Endothelial cell of umbilical vein (primary cell): ENCODE data around the gene STBD1. TPM values are rescaled to one million over a fixed set of nuclear protein-coding genes. Genes with fewer than 3 reads are reported as not detected.

Source experiments
- BruUV-seq: library from RNA; stranded (reverse); fragments of 400-500 nt; replicated peaks from 2 replicates; lab custom pipeline; 2021; lab: Mats Ljungman, UMichigan
- CTCF ChIA-PET: fragments of 300-600, 350-600 bp; sonication (Branson Sonifier 250); formaldehyde crosslinking; loops from one replicate; lab custom pipeline; 2021; ENCODE audit warnings: antibody characterized with exemption, inconsistent platforms; lab: Charles Lee
- POLR2A ChIA-PET: fragments of 300-600, 350-600 bp; sonication (Branson Sonifier 250); formaldehyde crosslinking; loops from one replicate; lab custom pipeline; 2021; ENCODE audit warnings: antibody characterized with exemption, inconsistent platforms; lab: Charles Lee
- DNase-seq: peaks from one replicate; pipeline ENCODE4 v3.0.0-alpha.2; 2011; ENCODE audit warnings: low read depth, low spot score
- FAIRE-seq: peaks from 2 replicates; lab custom pipeline; 2011; peaks lifted over from hg19 to GRCh38; lab: Jason Lieb, UNC
- H2AFZ ChIP-seq: 2 replicates; pipeline ENCODE4 v1.6.0; 2012; ENCODE audit warnings: low read depth, low read length, control low read depth, inconsistent platforms
- H3K27ac ChIP-seq: 2 replicates; pipeline ENCODE4 v1.5.1; 2011; ENCODE audit warnings: low read depth, mild to moderate bottlenecking, control low read depth, low read length, moderate library complexity; ENCODE audit not compliant: insufficient read depth
- H3K27me3 ChIP-seq, 2 experiments: 2 replicates each; pipeline versions ENCODE4 v1.6.0 to v1.6.1; 2011; ENCODE audit warnings: low read length in 2 of 2, mixed read lengths in 1 of 2; ENCODE audit not compliant: control insufficient read depth in 2 of 2, insufficient read depth in 2 of 2
- H3K36me3 ChIP-seq, 2 experiments: 2 replicates in 1 of 2; 3 replicates in 1 of 2; pipeline ENCODE4 v1.5.1; 2011; ENCODE audit warnings: low read length in 2 of 2, mild to moderate bottlenecking in 1 of 2, moderate library complexity in 1 of 2; ENCODE audit not compliant: control insufficient read depth in 2 of 2, insufficient read depth in 2 of 2; ENCODE audit errors: extremely low read depth in 1 of 2
- H3K4me1 ChIP-seq: 3 replicates; pipeline ENCODE4 v1.5.1; 2011; ENCODE audit warnings: mild to moderate bottlenecking, low read length; ENCODE audit not compliant: control insufficient read depth, insufficient read depth; ENCODE audit errors: extremely low read depth
- H3K4me2 ChIP-seq: 2 replicates; pipeline ENCODE4 v1.6.1; 2011; ENCODE audit warnings: low read length, control low read depth, mixed read lengths; ENCODE audit not compliant: insufficient read depth
- H3K4me3 ChIP-seq, 3 experiments: fragments of 200-600 bp in 1 of 3; sonication (generic), shearing (Covaris generic) in 1 of 3; replicated peaks in 1 of 3; 2 replicates each; pipeline ENCODE4 v1.5.1; 2011 to 2016; ENCODE audit warnings: control low read depth in 3 of 3, low read length in 3 of 3, mild to moderate bottlenecking in 2 of 3, inconsistent platforms in 1 of 3, low read depth in 1 of 3, moderate library complexity in 1 of 3; ENCODE audit not compliant: insufficient read depth in 1 of 3
- H3K79me2 ChIP-seq: 2 replicates; pipeline ENCODE4 v1.6.0; 2012; ENCODE audit warnings: low read length, inconsistent platforms; ENCODE audit not compliant: control insufficient read depth, insufficient read depth
- H3K9ac ChIP-seq: replicated peaks from 2 replicates; pipeline ENCODE3; 2011; ENCODE audit warnings: low read length, control low read depth; ENCODE audit not compliant: insufficient read depth; ENCODE audit errors: extremely low read depth
- H3K9me1 ChIP-seq: replicated peaks from 3 replicates; pipeline ENCODE4 v1.6.0; 2011; ENCODE audit warnings: mild to moderate bottlenecking, low read length; ENCODE audit not compliant: control insufficient read depth, insufficient read depth; ENCODE audit errors: extremely low read depth
- H3K9me3 ChIP-seq: replicated peaks from 2 replicates; pipeline ENCODE4 v1.5.1; 2012; ENCODE audit warnings: low read length, inconsistent platforms; ENCODE audit not compliant: control insufficient read depth, insufficient read depth
- H4K20me1 ChIP-seq: replicated peaks from 2 replicates; pipeline ENCODE3; 2011; ENCODE audit warnings: mild to moderate bottlenecking, low read length; ENCODE audit not compliant: control insufficient read depth, insufficient read depth; ENCODE audit errors: extremely low read depth
- EZH2 ChIP-seq: IDR thresholded peaks from 2 replicates; pipeline ENCODE4 v1.6.1; 2012; ENCODE audit warnings: borderline replicate concordance, low read depth, mild to moderate bottlenecking, moderate library complexity, low read length, inconsistent platforms; ENCODE audit not compliant: severe bottlenecking
- FOS ChIP-seq: IDR thresholded peaks from 2 replicates; pipeline ENCODE4 v1.6.1; 2011; ENCODE audit warnings: mild to moderate bottlenecking, low read length, moderate library complexity, borderline replicate concordance; ENCODE audit not compliant: insufficient read depth
- GATA2 ChIP-seq: IDR thresholded peaks from 2 replicates; pipeline ENCODE4 v1.7.0; 2011; ENCODE audit warnings: low read depth, mild to moderate bottlenecking, moderate library complexity, mixed read lengths, low read length; ENCODE audit not compliant: insufficient read length, insufficient read depth
- JUN ChIP-seq: IDR thresholded peaks from 2 replicates; pipeline ENCODE4 v1.6.1; 2011; ENCODE audit warnings: borderline replicate concordance, low read depth; ENCODE audit not compliant: insufficient read length, insufficient read depth
- MYC ChIP-seq: IDR thresholded peaks from one replicate; pipeline ENCODE4 v1.6.1; 2011; ENCODE audit warnings: mild to moderate bottlenecking, low read depth, low read length
- POLR2A ChIP-seq: IDR thresholded peaks from 2 replicates; pipeline ENCODE4 v1.6.1; 2012; ENCODE audit warnings: low read depth, mild to moderate bottlenecking, control low read depth, low read length
- POLR2AphosphoS5 ChIP-seq: IDR thresholded peaks from 2 replicates; pipeline ENCODE4 v1.6.1; 2012; ENCODE audit warnings: low read depth, mild to moderate bottlenecking, control low read depth, low read length, moderate library complexity; ENCODE audit not compliant: insufficient read depth
- dilution Hi-C: fragments of 300-500 bp; cut with MboI; formaldehyde crosslinking; loops from one replicate; pipeline ENCODE4 v1.15.0; 2019; ENCODE audit warnings: low sequenced_read_pairs; ENCODE audit not compliant: extremely low pct_ligation_motif_present
- intact Hi-C: fragments of 100-400 bp; cut with micrococcal nuclease; formaldehyde crosslinking; loops from one replicate; pipeline ENCODE4 v1.10.0; 2022
- polyA plus RNA-seq, 4 experiments: library from polyadenylated mRNA; depleted of rRNA in 3 of 4; stranded (reverse) in 3 of 4; unstranded in 1 of 4; fragments of >200 nt; gene quantifications; 2 replicates each; pipeline versions ENCODE4 v1.2.1 to v1.2.3, GENCODE V29; 2011 to 2012; ENCODE audit warnings: missing spikeins in 1 of 4
- total RNA-seq: library from RNA; stranded (reverse); gene quantifications from 2 replicates; pipeline ENCODE4 v1.2.3, GENCODE V29; 2021
- TF ChIP-seq, protein P1 (sequence below), 2 donors: IDR thresholded peaks; 1 replicate in 1 of 2; 2 replicates in 1 of 2; pipeline ENCODE4 v1.5.1; 2011; ENCODE audit warnings: low read length in 2 of 2, mild to moderate bottlenecking in 2 of 2, moderate library complexity in 2 of 2, control low read depth in 1 of 2, inconsistent platforms in 1 of 2, low read depth in 1 of 2; ENCODE audit not compliant: insufficient read depth in 1 of 2; ENCODE audit errors: extremely low read depth in 1 of 2
- TF ChIP-seq, protein P2 (sequence below): IDR thresholded peaks from 2 replicates; pipeline ENCODE4 v1.6.1; 2011; ENCODE audit not compliant: insufficient read depth, insufficient read length

STBD1 gene
- total and polyA plus RNA-seq, 2 donors (not counting 3 experiments of a cell fraction or from before 2014, with no cell fraction given), result 0.18 to 0.29 TPM

DNA sequence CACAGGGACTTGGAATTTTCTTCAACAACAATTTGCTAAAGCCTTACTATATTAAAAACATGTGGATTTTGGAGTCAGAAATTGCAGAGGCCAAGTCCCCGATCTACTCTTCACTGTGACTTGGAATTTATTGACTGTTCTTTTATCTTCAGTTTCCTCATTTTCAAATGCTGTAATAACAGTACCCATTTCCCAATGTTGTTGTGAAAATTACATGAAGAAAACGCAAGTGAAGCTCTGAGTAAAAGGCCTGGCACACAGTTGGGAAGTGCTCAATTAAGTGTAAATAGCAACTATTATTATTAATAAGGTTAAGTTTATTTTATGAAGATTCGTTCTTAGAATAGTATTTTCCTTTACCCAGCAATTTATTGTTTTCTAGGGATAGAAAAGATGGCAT lies 15.7 kb downstream of the STBD1 start:
- Histone ChIP-seq H3K4me1 (no peaks in the 10 kb centered on the region), H3K4me3 (no peak overlapping the region), H3K79me2 (no peaks in the 10 kb centered on the region), H3K27me3 (peaks cover 0 to 5% of the 10 kb centered on the region in 2 experiments), H3K27ac (no peak overlapping the region), H3K9me3 (no peaks in the 10 kb centered on the region), H4K20me1 (no peaks in the 10 kb centered on the region), H2AFZ (no peak overlapping the region), H3K9me1 (no peaks in the 10 kb centered on the region), H3K36me3 (no peaks in the 10 kb centered on the region), H3K4me2 (no peak overlapping the region), H3K9ac (no peak overlapping the region)
- TF ChIP-seq FOS (no peak), JUN (no peak), MYC (no peak), EZH2 (no peak), POLR2A (no peak), GATA2 (no peak), POLR2AphosphoS5 (no peak)
- TF ChIP-seq, protein P1, sequence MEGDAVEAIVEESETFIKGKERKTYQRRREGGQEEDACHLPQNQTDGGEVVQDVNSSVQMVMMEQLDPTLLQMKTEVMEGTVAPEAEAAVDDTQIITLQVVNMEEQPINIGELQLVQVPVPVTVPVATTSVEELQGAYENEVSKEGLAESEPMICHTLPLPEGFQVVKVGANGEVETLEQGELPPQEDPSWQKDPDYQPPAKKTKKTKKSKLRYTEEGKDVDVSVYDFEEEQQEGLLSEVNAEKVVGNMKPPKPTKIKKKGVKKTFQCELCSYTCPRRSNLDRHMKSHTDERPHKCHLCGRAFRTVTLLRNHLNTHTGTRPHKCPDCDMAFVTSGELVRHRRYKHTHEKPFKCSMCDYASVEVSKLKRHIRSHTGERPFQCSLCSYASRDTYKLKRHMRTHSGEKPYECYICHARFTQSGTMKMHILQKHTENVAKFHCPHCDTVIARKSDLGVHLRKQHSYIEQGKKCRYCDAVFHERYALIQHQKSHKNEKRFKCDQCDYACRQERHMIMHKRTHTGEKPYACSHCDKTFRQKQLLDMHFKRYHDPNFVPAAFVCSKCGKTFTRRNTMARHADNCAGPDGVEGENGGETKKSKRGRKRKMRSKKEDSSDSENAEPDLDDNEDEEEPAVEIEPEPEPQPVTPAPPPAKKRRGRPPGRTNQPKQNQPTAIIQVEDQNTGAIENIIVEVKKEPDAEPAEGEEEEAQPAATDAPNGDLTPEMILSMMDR (IDR thresholded peaks at IDR 0.05; ENCODE audit: extremely low read depth in 1 of 2, insufficient read depth in 1 of 2, low read depth in 1 of 2, low read length in 2 of 2), result no peak
- TF ChIP-seq, protein P2, sequence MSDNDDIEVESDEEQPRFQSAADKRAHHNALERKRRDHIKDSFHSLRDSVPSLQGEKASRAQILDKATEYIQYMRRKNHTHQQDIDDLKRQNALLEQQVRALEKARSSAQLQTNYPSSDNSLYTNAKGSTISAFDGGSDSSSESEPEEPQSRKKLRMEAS, result no peak
- intact Hi-C loops, result no loop called here
- ChIA-PET POLR2A (no interaction called here), CTCF (no interaction called here)
- DNase-seq, result no peak
- no peak for FAIRE-seq
- dilution Hi-C loops, result no loop called here
- no TSS peak for BruUV-seq
